ENCODE results near the gene SLC46A3.
A peak's percentile ranks its signal among the peaks of the same experiment; 100 is the strongest.

Gene SLC46A3

DNA sequence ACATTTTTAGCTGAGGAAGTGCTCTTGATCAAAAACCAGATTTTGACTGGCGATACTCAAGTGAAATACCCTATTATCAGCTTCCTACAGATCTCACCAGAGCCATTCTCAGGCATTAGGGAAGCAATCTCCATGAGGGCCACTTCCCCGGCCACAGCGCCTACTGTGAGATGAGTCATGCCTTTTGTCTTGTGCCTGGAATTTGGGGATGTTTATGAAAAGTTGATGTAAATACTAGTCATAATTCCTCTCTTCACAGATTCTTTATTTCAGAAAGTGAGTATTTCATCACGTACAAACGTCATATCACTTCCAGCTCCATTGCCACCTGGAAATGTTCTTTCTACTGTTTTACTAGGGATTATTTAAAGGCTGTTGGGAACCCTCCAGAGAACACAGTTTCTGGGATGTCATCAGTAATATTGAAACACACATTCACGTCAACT is 25.3 kb upstream of the SLC46A3 start:
- POLR2A ChIA-PET, result no interaction called here
- H3K9me3 ChIP-seq (ENCODE audit: control insufficient read depth, insufficient read depth, low read depth, low read length), result no peaks in the 10 kb centered on the region
- H3K4me1 ChIP-seq (ENCODE audit: control insufficient read depth, insufficient read depth, low read length), result no peaks in the 10 kb centered on the region
- no peak overlapping the region for H3K27ac ChIP-seq (ENCODE audit: extremely low read depth, low read depth, low read length)
- H3K4me3 ChIP-seq (ENCODE audit: low read depth, low read length), result no peak overlapping the region
- CTCF ChIA-PET, result interaction anchor here (0.6 kb wide), 1 partner anchor 16 kb away, joined by 3 read pairs; no protein-coding TSS in a partner anchor
- H3K36me3 ChIP-seq (ENCODE audit: control insufficient read depth in 2 of 2, insufficient read depth in 1 of 2, low read length in 2 of 2), result no peaks in the 10 kb centered on the region
- no peak for TF ChIP-seq ZBTB7A (tag by site-specific recombination; IDR thresholded peaks at IDR 0.05; ENCODE audit: low read depth)
- no peak for TF ChIP-seq ZNF596 (tag by site-specific recombination; IDR thresholded peaks at IDR 0.05)
- peak; percentile 46; the same call in 1 of the 2 replicates for TF ChIP-seq FEZF1 (tag by site-specific recombination; IDR thresholded peaks at IDR 0.05)
- peak; percentile 69 for TF ChIP-seq PRDM6 (tag by site-specific recombination; IDR thresholded peaks at IDR 0.05)
- no peak for TF ChIP-seq TCF7L2 (IDR thresholded peaks at IDR 0.05; ENCODE audit: borderline replicate concordance, low read depth, low read length)
- TF ChIP-seq, protein P1, sequence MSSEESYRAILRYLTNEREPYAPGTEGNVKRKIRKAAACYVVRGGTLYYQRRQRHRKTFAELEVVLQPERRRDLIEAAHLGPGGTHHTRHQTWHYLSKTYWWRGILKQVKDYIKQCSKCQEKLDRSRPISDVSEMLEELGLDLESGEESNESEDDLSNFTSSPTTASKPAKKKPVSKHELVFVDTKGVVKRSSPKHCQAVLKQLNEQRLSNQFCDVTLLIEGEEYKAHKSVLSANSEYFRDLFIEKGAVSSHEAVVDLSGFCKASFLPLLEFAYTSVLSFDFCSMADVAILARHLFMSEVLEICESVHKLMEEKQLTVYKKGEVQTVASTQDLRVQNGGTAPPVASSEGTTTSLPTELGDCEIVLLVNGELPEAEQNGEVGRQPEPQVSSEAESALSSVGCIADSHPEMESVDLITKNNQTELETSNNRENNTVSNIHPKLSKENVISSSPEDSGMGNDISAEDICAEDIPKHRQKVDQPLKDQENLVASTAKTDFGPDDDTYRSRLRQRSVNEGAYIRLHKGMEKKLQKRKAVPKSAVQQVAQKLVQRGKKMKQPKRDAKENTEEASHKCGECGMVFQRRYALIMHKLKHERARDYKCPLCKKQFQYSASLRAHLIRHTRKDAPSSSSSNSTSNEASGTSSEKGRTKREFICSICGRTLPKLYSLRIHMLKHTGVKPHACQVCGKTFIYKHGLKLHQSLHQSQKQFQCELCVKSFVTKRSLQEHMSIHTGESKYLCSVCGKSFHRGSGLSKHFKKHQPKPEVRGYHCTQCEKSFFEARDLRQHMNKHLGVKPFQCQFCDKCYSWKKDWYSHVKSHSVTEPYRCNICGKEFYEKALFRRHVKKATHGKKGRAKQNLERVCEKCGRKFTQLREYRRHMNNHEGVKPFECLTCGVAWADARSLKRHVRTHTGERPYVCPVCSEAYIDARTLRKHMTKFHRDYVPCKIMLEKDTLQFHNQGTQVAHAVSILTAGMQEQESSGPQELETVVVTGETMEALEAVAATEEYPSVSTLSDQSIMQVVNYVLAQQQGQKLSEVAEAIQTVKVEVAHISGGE (tag by site-specific recombination; conservative IDR thresholded peaks at IDR 0.05; ENCODE audit: low read depth), result no peak
- no peak for TF ChIP-seq ZNF404 (tag by site-specific recombination; IDR thresholded peaks at IDR 0.05)
- no peak for TF ChIP-seq ZNF48 (tag by site-specific recombination; IDR thresholded peaks at IDR 0.05)
- TF ChIP-seq ZNF777 (tag by site-specific recombination; IDR thresholded peaks at IDR 0.05; ENCODE audit: borderline replicate concordance), result no peak
- peak; percentile 61; the same call in 1 of the 2 replicates for TF ChIP-seq ZBTB21 (tag by site-specific recombination; IDR thresholded peaks at IDR 0.05)
- no peak for TF ChIP-seq ZNF311 (tag by site-specific recombination; IDR thresholded peaks at IDR 0.05; ENCODE audit: borderline replicate concordance)
- no peak for TF ChIP-seq ZNF280D (tag by site-specific recombination; IDR thresholded peaks at IDR 0.05)
- TF ChIP-seq INSM2 (tag by site-specific recombination; IDR thresholded peaks at IDR 0.05), result no peak
- TF ChIP-seq, protein P2, sequence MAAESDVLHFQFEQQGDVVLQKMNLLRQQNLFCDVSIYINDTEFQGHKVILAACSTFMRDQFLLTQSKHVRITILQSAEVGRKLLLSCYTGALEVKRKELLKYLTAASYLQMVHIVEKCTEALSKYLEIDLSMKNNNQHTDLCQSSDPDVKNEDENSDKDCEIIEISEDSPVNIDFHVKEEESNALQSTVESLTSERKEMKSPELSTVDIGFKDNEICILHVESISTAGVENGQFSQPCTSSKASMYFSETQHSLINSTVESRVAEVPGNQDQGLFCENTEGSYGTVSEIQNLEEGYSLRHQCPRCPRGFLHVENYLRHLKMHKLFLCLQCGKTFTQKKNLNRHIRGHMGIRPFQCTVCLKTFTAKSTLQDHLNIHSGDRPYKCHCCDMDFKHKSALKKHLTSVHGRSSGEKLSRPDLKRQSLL (tag by site-specific recombination; IDR thresholded peaks at IDR 0.05), result no peak
- no peak for TF ChIP-seq ZNF76 (tag by site-specific recombination; IDR thresholded peaks at IDR 0.05; ENCODE audit: borderline replicate concordance, low read depth)
- TF ChIP-seq ZNF335 (tag by site-specific recombination; conservative IDR thresholded peaks at IDR 0.05), result 0 out of 2 replicates have a peak, but pooled peaks have one; percentile 23
- TF ChIP-seq IKZF3 (tag by site-specific recombination; IDR thresholded peaks at IDR 0.05), result no peak
- TF ChIP-seq ZNF350 (tag by site-specific recombination; IDR thresholded peaks at IDR 0.05), result no peak
- TF ChIP-seq OSR2 (tag by site-specific recombination; IDR thresholded peaks at IDR 0.05), result no peak
- TF ChIP-seq KLF16 (tag by site-specific recombination; IDR thresholded peaks at IDR 0.05), result no peak
- TF ChIP-seq KLF1 (tag by site-specific recombination; IDR thresholded peaks at IDR 0.05), result no peak
- TF ChIP-seq, protein P3, sequence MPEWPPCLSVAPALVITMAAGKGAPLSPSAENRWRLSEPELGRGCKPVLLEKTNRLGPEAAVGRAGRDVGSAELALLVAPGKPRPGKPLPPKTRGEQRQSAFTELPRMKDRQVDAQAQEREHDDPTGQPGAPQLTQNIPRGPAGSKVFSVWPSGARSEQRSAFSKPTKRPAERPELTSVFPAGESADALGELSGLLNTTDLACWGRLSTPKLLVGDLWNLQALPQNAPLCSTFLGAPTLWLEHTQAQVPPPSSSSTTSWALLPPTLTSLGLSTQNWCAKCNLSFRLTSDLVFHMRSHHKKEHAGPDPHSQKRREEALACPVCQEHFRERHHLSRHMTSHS (tag by site-specific recombination; IDR thresholded peaks at IDR 0.05), result no peak
- TF ChIP-seq KLF17 (tag by site-specific recombination; IDR thresholded peaks at IDR 0.05), result no peak
- TF ChIP-seq ZBTB20 (tag by site-specific recombination; IDR thresholded peaks at IDR 0.05), result no peak
- TF ChIP-seq ZFP37 (tag by site-specific recombination; IDR thresholded peaks at IDR 0.05), result no peak
- TF ChIP-seq ZNF558 (tag by site-specific recombination; IDR thresholded peaks at IDR 0.05), result no peak
